WTC11 (cell line): Measurements from ENCODE around the gene PHF13.

ENCODE experiments used
- CREM ChIP-seq: sonication (generic); formaldehyde crosslinking; IDR thresholded peaks from 2 replicates; pipeline ENCODE4 v1.8.1; 2022; ENCODE audit warnings: mild to moderate bottlenecking, missing genetic modification reagents, moderate library complexity
- JUN ChIP-seq: sonication (generic); formaldehyde crosslinking; IDR thresholded peaks from 2 replicates; pipeline ENCODE4 v1.8.0; 2023; ENCODE audit warnings: mild to moderate bottlenecking, missing genetic modification reagents
- NR1H2 ChIP-seq: sonication (generic); formaldehyde crosslinking; IDR thresholded peaks from 2 replicates; pipeline ENCODE4 v1.9.0; 2021; ENCODE audit warnings: mild to moderate bottlenecking, moderate library complexity, missing genetic modification reagents
- ZNF263 ChIP-seq: sonication (generic); formaldehyde crosslinking; IDR thresholded peaks from 2 replicates; pipeline ENCODE4 v1.8.1; 2022; ENCODE audit warnings: low read depth, mild to moderate bottlenecking, moderate library complexity, missing genetic modification reagents

DNA sequence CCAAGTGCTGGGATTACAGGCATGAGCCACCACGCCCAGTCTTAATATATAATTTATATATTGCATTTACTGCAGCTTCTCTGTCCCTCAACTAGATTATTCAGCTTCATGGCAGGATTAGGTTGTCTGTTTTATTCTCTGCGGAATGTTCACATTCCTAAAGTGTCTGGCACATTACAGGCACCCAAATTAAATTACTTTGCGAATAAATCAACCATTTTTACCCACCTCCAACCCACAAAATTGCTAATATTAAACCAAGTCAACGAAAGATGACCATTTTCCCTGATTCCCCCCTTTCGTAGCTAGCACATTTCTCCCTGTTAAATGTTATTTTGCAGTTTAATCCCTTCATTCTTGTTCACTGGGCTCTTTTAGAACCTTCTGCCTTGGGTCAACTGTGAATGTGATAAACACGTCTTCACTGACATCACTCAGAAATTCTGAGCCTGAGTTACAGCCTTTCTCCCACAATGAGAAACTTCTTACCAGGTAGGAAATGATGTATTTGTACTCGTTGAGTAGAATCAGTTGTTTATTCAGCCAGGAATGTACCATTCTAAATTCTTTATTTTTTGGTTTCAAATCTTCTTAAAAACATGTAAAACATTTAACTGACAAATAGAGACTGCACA is 47.0 kb downstream of the PHF13 start:
- no peak for TF ChIP-seq CREM (CRISPR knock-in tag)
- no peak for TF ChIP-seq ZNF263 (CRISPR knock-in tag)
- no peak for TF ChIP-seq NR1H2
- no peak for TF ChIP-seq JUN
